Measurements from ENCODE around the gene SLC26A2. TPM values are rescaled to one million over a fixed set of nuclear protein-coding genes. Genes with fewer than 3 reads are reported as not detected.

Gene SLC26A2
- total RNA-seq, 1 experiment from 2014 or later: 111 TPM

DNA sequence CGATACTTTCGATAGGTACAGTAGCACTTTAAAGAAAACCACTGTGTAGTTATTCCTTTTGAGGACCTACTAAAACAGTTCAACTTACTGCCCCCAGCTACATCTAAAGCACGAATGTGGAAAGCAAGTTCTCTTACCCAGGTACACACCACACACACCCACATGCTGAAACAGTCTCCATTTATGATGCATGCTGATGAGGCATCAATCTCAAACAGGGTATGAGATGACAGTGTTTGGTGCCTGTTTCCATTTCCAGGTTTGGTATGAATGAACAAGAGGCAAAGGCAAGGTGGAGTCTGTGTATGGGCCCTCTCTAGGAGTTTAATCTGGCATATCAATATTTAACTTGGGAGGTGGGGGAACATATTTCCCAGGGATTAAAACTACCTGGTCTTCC is 53.9 kb downstream of the SLC26A2 start:
- H3K36me3 ChIP-seq (ENCODE audit: control insufficient read depth, insufficient read depth, low read length): peaks cover 62% of the 10 kb centered on the region
- TF ChIP-seq POLR2AphosphoS5 (IDR thresholded peaks at IDR 0.05; ENCODE audit: low read depth, low read length) (no peak), TCF7L2 (IDR thresholded peaks at IDR 0.05; ENCODE audit: low read depth, low read length) (no peak), SIN3A (IDR thresholded peaks at IDR 0.05; ENCODE audit: borderline replicate concordance, insufficient read depth, low read depth, low read length) (no peak)
- TF ChIP-seq, protein P1, sequence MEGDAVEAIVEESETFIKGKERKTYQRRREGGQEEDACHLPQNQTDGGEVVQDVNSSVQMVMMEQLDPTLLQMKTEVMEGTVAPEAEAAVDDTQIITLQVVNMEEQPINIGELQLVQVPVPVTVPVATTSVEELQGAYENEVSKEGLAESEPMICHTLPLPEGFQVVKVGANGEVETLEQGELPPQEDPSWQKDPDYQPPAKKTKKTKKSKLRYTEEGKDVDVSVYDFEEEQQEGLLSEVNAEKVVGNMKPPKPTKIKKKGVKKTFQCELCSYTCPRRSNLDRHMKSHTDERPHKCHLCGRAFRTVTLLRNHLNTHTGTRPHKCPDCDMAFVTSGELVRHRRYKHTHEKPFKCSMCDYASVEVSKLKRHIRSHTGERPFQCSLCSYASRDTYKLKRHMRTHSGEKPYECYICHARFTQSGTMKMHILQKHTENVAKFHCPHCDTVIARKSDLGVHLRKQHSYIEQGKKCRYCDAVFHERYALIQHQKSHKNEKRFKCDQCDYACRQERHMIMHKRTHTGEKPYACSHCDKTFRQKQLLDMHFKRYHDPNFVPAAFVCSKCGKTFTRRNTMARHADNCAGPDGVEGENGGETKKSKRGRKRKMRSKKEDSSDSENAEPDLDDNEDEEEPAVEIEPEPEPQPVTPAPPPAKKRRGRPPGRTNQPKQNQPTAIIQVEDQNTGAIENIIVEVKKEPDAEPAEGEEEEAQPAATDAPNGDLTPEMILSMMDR (IDR thresholded peaks at IDR 0.05): no peak
- TF ChIP-seq, protein P2, sequence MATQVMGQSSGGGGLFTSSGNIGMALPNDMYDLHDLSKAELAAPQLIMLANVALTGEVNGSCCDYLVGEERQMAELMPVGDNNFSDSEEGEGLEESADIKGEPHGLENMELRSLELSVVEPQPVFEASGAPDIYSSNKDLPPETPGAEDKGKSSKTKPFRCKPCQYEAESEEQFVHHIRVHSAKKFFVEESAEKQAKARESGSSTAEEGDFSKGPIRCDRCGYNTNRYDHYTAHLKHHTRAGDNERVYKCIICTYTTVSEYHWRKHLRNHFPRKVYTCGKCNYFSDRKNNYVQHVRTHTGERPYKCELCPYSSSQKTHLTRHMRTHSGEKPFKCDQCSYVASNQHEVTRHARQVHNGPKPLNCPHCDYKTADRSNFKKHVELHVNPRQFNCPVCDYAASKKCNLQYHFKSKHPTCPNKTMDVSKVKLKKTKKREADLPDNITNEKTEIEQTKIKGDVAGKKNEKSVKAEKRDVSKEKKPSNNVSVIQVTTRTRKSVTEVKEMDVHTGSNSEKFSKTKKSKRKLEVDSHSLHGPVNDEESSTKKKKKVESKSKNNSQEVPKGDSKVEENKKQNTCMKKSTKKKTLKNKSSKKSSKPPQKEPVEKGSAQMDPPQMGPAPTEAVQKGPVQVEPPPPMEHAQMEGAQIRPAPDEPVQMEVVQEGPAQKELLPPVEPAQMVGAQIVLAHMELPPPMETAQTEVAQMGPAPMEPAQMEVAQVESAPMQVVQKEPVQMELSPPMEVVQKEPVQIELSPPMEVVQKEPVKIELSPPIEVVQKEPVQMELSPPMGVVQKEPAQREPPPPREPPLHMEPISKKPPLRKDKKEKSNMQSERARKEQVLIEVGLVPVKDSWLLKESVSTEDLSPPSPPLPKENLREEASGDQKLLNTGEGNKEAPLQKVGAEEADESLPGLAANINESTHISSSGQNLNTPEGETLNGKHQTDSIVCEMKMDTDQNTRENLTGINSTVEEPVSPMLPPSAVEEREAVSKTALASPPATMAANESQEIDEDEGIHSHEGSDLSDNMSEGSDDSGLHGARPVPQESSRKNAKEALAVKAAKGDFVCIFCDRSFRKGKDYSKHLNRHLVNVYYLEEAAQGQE (IDR thresholded peaks at IDR 0.05; ENCODE audit: insufficient read depth in 1 of 2, low read depth in 2 of 2, low read length in 1 of 2): no peak
- no peak overlapping the region for H3K27ac ChIP-seq (ENCODE audit: low read length)
- POLR2A ChIA-PET: no interaction called here
- CTCF ChIA-PET: no interaction called here
- DNase-seq (ENCODE audit: low read depth, low spot score): no peak
- ATAC-seq: no peak
- no TSS peak for BruUV-seq (replicated peaks)
- peaks cover 20% of the 10 kb centered on the region for H3K9me3 ChIP-seq (ENCODE audit: control insufficient read depth, insufficient read depth, low read depth, low read length)
- intact Hi-C loops (cut with micrococcal nuclease; ENCODE audit: unreplicated experiment) (no loop called here), in situ Hi-C loops (cut with HindIII; ENCODE audit: low pct_unique_long_range_greater_than_20kb, low sequenced_read_pairs) (no loop called here)
- no peaks in the 10 kb centered on the region; the same call in 1 of the 2 replicates for H3K4me1 ChIP-seq (ENCODE audit: control insufficient read depth, insufficient read depth, low read length)
- H3K27me3 ChIP-seq (ENCODE audit: control insufficient read depth, insufficient read depth, low read length): no peaks in the 10 kb centered on the region
- H3K4me3 ChIP-seq (ENCODE audit: low read depth in 2 of 2, low read length in 2 of 2): no peak overlapping the region

DNA sequence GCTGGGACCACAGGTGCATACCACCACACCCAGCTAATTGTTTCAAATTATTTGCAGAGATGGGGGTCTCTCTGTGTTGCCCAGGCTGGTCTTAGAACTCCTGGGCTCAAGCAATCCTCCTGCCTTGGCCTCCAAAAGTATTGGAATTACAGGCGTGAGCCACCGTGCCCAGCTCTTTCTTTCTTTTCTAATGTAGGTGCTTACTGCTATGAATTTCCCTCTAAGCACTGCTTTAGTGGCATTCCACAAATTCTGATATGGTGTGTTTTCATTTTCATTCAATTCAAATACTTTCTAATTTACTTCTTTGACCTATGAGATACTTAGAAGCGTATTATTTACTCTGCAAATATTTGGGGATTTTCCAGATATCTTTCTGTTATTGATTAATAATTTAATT is 54.9 kb downstream of the SLC26A2 start:
- no TSS peak for BruUV-seq (replicated peaks)
- no peak for ATAC-seq
- TF ChIP-seq, protein P2 (IDR thresholded peaks at IDR 0.05; ENCODE audit: insufficient read depth in 1 of 2, low read depth in 2 of 2, low read length in 1 of 2): no peak
- no peak for TF ChIP-seq SIN3A (IDR thresholded peaks at IDR 0.05; ENCODE audit: borderline replicate concordance, insufficient read depth, low read depth, low read length)
- TF ChIP-seq, protein P1 (IDR thresholded peaks at IDR 0.05): no peak
- TF ChIP-seq POLR2AphosphoS5 (IDR thresholded peaks at IDR 0.05; ENCODE audit: low read depth, low read length): no peak
- TF ChIP-seq TCF7L2 (IDR thresholded peaks at IDR 0.05; ENCODE audit: low read depth, low read length): no peak
- H3K27me3 ChIP-seq (ENCODE audit: control insufficient read depth, insufficient read depth, low read length): no peaks in the 10 kb centered on the region
- H3K27ac ChIP-seq (ENCODE audit: low read length): no peak overlapping the region
- H3K4me3 ChIP-seq (ENCODE audit: low read depth in 2 of 2, low read length in 2 of 2): no peak overlapping the region
- no peaks in the 10 kb centered on the region; the same call in 1 of the 2 replicates for H3K4me1 ChIP-seq (ENCODE audit: control insufficient read depth, insufficient read depth, low read length)
- peaks cover 20% of the 10 kb centered on the region for H3K9me3 ChIP-seq (ENCODE audit: control insufficient read depth, insufficient read depth, low read depth, low read length)
- intact Hi-C loops (cut with micrococcal nuclease; ENCODE audit: unreplicated experiment): no loop called here
- ChIA-PET CTCF (no interaction called here), POLR2A (no interaction called here)
- no peak for DNase-seq (ENCODE audit: low read depth, low spot score)
- in situ Hi-C loops (cut with HindIII; ENCODE audit: low pct_unique_long_range_greater_than_20kb, low sequenced_read_pairs): no loop called here
- peaks cover 70% of the 10 kb centered on the region for H3K36me3 ChIP-seq (ENCODE audit: control insufficient read depth, insufficient read depth, low read length)

Measured in Panc1 (cell line).